ENCODE results near the gene HS2ST1. TPM values are rescaled to one million over a fixed set of nuclear protein-coding genes. Genes with fewer than 3 reads are reported as not detected.

Gene HS2ST1
- total and polyA plus RNA-seq, 2 experiments from 2014 or later = 6.7 to 17.1 TPM

DNA sequence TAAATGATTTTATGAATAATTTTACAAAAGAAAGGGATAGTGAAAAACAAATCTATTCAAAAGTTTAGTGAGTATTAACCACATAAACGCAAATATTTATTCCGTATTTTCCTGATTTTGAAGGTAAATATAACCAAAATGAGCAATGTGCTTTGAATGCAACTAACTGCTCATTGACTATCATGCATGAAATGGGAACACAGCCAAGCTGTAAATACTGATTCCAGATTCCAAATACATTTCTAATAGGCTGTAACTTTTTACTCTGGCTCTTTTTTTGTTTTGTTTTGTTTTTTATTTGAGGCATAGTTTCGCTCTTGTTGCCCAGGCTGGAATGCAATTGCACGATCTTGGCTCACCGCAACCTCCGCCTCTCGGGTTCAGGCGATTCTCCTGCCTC, 42.3 kb upstream of the HS2ST1 start (continued):
- TF ChIP-seq, protein P1, sequence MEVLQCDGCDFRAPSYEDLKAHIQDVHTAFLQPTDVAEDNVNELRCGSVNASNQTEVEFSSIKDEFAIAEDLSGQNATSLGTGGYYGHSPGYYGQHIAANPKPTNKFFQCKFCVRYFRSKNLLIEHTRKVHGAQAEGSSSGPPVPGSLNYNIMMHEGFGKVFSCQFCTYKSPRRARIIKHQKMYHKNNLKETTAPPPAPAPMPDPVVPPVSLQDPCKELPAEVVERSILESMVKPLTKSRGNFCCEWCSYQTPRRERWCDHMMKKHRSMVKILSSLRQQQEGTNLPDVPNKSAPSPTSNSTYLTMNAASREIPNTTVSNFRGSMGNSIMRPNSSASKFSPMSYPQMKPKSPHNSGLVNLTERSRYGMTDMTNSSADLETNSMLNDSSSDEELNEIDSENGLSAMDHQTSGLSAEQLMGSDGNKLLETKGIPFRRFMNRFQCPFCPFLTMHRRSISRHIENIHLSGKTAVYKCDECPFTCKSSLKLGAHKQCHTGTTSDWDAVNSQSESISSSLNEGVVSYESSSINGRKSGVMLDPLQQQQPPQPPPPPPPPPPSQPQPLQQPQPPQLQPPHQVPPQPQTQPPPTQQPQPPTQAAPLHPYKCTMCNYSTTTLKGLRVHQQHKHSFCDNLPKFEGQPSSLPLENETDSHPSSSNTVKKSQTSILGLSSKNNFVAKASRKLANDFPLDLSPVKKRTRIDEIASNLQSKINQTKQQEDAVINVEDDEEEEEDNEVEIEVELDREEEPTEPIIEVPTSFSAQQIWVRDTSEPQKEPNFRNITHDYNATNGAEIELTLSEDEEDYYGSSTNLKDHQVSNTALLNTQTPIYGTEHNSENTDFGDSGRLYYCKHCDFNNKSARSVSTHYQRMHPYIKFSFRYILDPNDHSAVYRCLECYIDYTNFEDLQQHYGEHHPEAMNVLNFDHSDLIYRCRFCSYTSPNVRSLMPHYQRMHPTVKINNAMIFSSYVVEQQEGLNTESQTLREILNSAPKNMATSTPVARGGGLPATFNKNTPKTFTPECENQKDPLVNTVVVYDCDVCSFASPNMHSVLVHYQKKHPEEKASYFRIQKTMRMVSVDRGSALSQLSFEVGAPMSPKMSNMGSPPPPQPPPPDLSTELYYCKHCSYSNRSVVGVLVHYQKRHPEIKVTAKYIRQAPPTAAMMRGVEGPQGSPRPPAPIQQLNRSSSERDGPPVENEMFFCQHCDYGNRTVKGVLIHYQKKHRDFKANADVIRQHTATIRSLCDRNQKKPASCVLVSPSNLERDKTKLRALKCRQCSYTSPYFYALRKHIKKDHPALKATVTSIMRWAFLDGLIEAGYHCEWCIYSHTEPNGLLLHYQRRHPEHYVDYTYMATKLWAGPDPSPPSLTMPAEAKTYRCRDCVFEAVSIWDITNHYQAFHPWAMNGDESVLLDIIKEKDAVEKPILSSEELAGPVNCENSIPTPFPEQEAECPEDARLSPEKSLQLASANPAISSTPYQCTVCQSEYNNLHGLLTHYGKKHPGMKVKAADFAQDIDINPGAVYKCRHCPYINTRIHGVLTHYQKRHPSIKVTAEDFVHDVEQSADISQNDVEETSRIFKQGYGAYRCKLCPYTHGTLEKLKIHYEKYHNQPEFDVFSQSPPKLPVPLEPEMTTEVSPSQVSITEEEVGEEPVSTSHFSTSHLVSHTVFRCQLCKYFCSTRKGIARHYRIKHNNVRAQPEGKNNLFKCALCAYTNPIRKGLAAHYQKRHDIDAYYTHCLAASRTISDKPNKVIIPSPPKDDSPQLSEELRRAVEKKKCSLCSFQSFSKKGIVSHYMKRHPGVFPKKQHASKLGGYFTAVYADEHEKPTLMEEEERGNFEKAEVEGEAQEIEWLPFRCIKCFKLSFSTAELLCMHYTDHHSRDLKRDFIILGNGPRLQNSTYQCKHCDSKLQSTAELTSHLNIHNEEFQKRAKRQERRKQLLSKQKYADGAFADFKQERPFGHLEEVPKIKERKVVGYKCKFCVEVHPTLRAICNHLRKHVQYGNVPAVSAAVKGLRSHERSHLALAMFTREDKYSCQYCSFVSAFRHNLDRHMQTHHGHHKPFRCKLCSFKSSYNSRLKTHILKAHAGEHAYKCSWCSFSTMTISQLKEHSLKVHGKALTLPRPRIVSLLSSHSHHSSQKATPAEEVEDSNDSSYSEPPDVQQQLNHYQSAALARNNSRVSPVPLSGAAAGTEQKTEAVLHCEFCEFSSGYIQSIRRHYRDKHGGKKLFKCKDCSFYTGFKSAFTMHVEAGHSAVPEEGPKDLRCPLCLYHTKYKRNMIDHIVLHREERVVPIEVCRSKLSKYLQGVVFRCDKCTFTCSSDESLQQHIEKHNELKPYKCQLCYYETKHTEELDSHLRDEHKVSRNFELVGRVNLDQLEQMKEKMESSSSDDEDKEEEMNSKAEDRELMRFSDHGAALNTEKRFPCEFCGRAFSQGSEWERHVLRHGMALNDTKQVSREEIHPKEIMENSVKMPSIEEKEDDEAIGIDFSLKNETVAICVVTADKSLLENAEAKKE (CRISPR knock-in tag; IDR thresholded peaks at IDR 0.05) = no peak
- TF ChIP-seq JUNB (IDR thresholded peaks at IDR 0.05; ENCODE audit: unreplicated experiment) = no peak

DNA sequence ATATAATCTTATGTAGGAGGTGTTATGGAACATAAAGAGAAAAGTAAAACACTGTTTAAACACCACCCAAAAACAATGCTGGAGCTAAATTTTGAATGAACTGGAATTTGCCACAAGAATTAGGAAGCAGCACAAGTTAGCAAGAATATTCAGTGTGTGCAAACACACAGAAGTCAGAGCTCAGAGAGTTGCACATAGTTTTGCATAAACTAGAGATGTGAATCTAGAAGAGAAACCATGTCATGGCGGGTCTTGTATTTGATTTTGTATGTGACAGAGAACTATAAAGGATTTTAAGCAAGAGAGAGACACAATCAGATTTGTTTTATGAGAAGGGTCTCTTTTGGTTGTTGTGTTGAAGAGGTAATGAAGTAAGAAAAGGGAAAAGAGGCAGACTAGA, 38.7 kb upstream of the HS2ST1 start:
- Mint-ChIP-seq H3K9me3 (no peaks in the 10 kb centered on the region), H3K36me3 (ENCODE audit: low read depth) (peaks cover 20% of the 10 kb centered on the region; the same call in 2 of the 3 replicates), H3K27me3 (ENCODE audit: insufficient read depth, low read depth, poor library complexity) (no peaks in the 10 kb centered on the region), H3K4me3 (no peak overlapping the region), H3K4me1 (peaks cover 4% of the 10 kb centered on the region), H3K27ac (no peak overlapping the region)
- Histone ChIP-seq H3K79me2 (replicated peaks; ENCODE audit: insufficient read depth) (peaks cover 3% of the 10 kb centered on the region; the same call in 1 of the 2 replicates), H3K27ac (ENCODE audit: low read depth) (no peak overlapping the region), H3K27me3 (ENCODE audit: insufficient read depth) (no peaks in the 10 kb centered on the region), H3K4me3 (no peak overlapping the region), H3K4me2 (no peak overlapping the region), H4K20me1 (replicated peaks; ENCODE audit: insufficient read depth) (no peaks in the 10 kb centered on the region), H3F3A (replicated peaks; ENCODE audit: low read depth) (no peaks in the 10 kb centered on the region), H2AFZ (no peak overlapping the region), H3K9me2 (ENCODE audit: insufficient read depth) (no peaks in the 10 kb centered on the region; the same call in 1 of the 2 replicates), H3K36me3 (ENCODE audit: insufficient read depth) (no peaks in the 10 kb centered on the region), H3K4me1 (ENCODE audit: insufficient read depth) (peaks cover 8% of the 10 kb centered on the region; the same call in 1 of the 2 replicates)
- ATAC-seq = no peak
- DNase-seq (ENCODE audit: low spot score) = no peak
- TF ChIP-seq, protein P1 (CRISPR knock-in tag; IDR thresholded peaks at IDR 0.05) = no peak
- TF ChIP-seq POLR2AphosphoS5 (IDR thresholded peaks at IDR 0.05; ENCODE audit: low read depth) = no peak
- no peak for TF ChIP-seq EZH2 (IDR thresholded peaks at IDR 0.05; ENCODE audit: low read depth, unreplicated experiment)
- TF ChIP-seq, protein P2, sequence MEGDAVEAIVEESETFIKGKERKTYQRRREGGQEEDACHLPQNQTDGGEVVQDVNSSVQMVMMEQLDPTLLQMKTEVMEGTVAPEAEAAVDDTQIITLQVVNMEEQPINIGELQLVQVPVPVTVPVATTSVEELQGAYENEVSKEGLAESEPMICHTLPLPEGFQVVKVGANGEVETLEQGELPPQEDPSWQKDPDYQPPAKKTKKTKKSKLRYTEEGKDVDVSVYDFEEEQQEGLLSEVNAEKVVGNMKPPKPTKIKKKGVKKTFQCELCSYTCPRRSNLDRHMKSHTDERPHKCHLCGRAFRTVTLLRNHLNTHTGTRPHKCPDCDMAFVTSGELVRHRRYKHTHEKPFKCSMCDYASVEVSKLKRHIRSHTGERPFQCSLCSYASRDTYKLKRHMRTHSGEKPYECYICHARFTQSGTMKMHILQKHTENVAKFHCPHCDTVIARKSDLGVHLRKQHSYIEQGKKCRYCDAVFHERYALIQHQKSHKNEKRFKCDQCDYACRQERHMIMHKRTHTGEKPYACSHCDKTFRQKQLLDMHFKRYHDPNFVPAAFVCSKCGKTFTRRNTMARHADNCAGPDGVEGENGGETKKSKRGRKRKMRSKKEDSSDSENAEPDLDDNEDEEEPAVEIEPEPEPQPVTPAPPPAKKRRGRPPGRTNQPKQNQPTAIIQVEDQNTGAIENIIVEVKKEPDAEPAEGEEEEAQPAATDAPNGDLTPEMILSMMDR (conservative IDR thresholded peaks at IDR 0.05; ENCODE audit: low read depth in 2 of 2) = no peak
